CD4-positive, alpha-beta T cell treated with Interferon gamma for 1 hour (primary cell): ENCODE measurements around the gene SLC35G2.
"Not testable (repeated sequence)": the region's sequence is repeated elsewhere in the genome, so short reads cannot be mapped to it uniquely, and the experiment has no call there.

Source experiments
- DNase-seq: peaks from one replicate; pipeline ENCODE4 v3.0.0-alpha.2; 2020

The SLC35G2 gene

DNA sequence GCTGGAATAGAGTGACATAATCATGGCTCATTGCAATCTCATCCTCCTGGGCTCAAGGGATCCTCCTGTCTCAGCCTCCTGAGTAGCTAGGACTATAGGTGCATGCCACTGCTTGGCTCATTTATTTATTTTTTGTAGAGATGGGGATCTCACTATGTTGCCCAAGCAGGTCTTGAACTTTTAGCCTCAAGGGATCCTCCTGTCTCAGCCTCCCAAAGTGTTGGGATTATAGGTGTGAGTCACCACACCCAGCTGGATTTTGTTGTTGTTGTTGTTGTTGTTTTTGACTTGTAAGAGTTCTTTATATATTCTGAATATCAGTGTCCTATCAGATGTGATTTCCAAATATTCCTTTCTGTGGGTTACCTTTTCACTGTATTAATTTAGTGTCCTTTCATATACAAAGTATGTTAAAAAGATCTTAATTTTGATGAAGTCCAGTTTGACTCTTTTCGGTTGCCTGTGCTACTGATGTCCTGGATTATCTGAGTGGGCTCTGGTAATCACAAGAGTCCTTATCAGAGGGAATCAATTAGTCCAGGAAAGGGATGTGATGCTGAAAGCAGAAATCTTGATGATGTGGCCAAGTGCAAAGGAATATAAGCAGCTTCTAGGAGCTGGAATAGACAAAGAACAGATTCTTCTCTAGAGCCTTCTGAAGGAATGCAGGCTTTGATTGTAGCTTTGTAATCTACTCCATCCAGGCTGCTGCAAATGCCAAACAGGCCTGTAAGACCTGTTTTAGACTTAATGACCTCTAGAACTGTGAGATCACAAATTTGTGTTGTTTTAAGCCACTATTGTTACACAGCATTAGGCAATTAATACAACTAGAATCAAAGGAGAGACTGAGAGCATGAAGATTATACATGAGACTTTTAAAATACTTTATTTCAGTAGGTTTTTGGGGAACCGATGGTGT lies 73.3 kb downstream of the SLC35G2 start:
- no peak for DNase-seq

DNA sequence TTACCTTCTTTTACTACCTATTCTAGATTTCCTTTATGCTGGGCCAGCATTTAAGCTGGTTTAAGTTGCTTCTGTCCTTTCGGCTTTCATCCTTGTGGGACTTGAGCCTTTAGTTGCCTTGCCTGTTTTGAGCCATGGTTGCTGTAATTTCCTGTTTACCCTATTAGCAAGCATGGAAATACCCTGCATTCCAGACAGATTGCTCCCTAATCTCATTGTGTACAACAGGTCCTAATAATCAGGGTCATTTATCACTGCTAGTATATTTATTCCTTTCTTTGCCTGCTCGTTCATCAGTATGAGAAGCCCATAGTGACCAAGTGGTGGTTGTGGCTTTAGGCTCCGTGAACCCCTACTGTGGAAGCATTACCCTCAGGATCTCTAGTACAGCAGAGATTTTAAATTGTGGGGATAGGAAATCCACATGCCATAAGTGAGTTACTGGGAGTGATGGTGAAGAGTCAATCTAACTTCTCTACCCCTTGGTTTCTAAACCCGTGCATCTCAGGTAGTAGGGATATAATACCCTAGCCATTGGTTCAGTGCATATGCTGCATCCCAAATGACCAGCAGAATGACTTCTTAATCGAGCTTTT lies 75.0 kb downstream of the SLC35G2 start:
- DNase-seq: no peak

DNA sequence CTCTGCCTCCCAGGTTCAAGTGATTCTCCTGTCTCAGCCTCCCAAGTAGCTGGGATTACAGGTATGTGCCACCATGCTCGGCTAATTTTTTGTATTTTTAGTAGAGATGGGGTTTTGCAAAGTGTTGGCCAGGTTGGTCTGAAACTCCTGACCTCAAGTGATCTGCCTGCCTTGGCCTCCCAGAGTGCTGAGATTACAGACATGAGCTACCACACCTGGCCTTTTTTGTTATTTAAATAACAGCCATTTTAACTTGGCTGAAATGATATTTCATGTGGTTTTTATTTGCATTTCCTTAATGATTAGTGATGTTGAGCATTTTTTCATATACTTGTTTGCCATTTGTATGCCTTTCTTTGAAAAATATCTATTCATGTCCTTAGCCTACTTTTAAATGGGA lies 78.2 kb downstream of the SLC35G2 start:
- DNase-seq: not testable (repeated sequence)

DNA sequence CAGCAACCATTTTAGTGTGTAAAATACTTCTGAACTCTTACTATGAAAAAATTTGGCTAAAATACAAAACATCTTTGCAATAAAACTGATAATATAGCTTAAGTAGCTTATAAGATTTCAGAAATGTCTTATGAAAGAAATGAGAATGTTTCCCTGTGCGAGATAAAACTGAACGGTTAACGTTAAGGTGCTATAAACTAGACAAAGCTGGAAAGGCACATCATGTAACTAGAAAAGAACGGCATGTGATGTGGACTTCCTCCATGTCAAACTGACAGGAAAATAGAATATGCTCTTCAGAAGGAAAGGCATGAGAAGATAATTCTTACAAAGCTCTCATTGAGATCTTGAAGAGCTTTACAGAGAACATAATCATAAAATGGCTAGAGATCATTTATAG lies 79.6 kb downstream of the SLC35G2 start:
- DNase-seq: no peak

DNA sequence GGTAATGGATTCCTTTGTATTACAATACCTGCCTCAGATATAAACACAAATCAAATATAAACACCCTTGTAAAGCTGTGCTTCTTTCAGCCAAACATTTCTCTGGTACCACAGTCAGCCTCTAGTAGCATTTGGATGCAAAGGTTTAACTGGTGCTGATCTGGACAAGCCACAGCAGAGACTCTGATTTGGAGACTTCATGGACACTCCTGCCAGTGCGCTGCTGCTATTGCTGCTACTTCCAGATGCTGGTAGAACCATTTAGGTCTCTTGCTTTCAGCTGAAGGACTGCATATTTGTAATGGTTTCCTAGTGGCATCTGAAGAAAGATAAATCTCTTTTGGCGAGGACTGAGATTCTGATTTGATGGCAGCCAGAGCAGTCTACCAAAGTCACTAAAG lies 80.0 kb downstream of the SLC35G2 start:
- DNase-seq: no peak

DNA sequence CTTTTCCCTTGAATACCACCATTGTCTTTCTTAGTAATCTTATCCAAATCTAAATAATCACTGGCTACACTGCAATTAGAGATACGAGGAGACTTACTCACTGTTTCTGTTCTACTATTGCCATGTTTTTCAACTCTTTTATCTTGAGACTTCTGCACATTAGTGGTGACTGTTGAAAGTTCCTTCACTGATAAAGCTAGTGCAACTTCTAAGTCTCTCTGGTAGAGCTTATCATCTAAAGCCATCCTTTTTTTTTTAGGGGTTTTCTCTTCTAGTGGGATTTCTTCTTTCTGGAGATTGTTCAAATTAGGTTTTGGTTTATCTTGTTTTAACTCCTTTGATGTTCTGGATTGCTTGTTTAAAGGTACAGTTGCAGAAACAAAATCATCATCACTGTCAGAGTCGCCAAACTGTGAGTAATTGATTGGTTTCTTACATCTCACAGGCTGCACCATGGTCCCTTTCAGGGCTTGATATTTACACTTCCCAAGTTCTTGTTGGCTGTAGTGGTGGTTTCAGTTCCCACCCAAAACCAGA lies 80.8 kb downstream of the SLC35G2 start:
- no peak for DNase-seq

DNA sequence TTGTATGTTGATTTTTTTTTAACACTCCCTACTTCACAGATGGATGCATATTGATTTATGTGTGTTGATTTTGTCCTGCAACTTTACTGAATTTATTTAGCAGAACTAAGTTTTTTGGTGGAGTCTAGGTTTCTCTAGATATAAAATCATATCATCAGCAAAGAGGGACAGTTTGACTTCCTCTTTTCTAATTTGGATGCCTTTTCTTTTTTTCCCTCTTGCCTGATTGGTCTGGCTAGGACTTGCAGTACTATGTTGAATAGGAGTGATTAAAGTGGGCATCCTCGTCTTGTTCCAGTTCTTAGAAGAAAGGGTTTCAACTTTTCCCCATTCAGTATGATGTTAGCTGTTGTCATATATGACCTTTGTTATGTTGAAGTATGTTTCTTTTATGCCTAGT lies 81.8 kb downstream of the SLC35G2 start:
- DNase-seq: not testable (repeated sequence)

DNA sequence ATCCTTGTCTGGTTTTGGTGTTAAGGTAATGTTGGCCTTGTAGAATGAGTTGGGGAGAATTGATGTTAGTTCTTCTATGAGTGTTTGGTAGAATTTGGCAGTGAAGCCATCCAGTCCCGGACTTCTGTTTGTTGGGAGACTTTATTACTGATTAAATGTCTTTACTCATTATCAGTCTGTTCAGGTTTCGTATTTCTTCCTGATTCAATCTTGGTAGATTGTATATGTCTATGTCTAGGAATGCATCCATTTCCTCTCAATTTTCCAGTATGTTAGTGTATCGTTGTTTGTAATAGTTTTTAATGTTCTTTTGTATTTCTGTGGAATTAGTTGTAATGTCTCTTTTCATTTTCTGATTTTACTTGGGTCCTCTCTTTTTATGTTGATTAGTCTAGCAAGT lies 82.5 kb downstream of the SLC35G2 start:
- DNase-seq: no peak

DNA sequence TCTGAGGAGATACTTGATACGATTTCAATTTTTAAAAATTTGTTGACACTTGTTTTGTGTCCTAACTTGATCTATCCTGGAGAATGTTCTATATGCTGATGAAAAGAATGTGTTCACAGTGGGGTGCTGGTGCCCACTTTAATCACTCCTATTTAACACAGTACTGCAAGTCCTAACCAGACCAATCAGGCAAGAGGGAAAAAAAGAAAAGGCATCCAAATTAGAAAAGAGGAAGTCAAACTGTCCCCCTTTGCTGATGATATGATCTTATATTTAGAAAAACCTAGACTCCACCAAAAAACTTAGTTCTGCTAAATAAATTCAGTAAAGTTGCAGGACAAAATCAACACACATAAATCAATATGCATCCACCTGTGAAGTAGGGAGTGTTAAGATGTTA lies 83.6 kb downstream of the SLC35G2 start:
- DNase-seq: not testable (repeated sequence)

DNA sequence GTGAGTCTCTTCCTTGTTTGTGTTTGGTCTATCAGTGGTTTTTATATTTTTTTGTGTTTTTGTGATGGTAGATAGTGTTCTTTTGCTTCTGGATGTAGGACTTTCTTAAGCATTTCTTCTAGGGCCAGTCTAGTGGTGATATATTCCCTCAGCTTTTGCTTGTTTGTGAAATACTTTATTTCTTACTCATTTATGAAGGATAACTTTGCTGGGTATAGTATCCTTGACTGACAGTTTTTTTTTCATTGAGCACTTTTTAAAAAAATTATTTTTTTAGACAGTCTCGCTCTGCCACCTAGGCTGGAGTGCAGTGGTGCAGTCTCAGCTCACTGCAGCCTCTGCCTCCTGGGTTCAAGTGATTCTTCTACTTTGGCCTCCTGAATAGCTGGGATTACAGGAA lies 85.0 kb downstream of the SLC35G2 start:
- no peak for DNase-seq

DNA sequence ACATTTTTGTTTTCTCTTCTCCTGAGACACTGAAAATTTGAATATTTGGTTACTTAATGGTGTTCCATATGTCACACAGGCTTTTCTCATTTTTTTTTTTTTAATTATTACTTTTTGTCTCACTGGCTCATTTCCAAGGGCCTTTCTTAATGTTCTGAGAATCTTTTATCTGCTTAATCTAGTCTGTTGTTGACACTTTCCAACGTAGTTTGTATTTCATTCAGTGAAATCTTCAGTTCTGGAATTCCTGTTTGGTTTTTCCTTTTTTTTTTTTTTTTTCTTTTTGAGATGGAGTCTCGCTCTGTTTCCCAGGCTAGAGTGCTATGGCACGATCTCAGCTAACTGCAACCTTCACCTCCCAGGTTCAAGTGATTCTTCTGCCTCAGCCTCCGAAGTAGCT lies 85.8 kb downstream of the SLC35G2 start:
- DNase-seq: no peak
